ENCODE results near the gene PLG. TPM values are rescaled to one million over a fixed set of nuclear protein-coding genes. Genes with fewer than 3 reads are reported as not detected.
"Not testable (repeated sequence)": the region's sequence is repeated elsewhere in the genome, so short reads cannot be mapped to it uniquely, and the experiment has no call there.

The PLG gene
- total RNA-seq, result not detected
- polyA plus RNA-seq (2013, experiment 1 of 2), result 0.11 TPM
- not detected for polyA plus RNA-seq (2013, experiment 2 of 2)
- long read RNA-seq, experiment 1, result 0 reads
- long read RNA-seq, experiment 2, result 0 reads
- long read RNA-seq, experiment 3, partial matches to known transcripts, result 0 of 2 reads
- long read RNA-seq, experiment 3, other reads (novel, unspliced or antisense), result 2 of 2 reads
- long read RNA-seq, experiment 4, result 0 reads

- not testable (repeated sequence) for H3K4me3 ChIP-seq (ENCODE audit: low read length); H3K36me3 ChIP-seq (ENCODE audit: control insufficient read depth, insufficient read depth, low read length); H3K27me3 ChIP-seq (ENCODE audit: control insufficient read depth, insufficient read depth, low read length, poor library complexity, severe bottlenecking); H3K9ac ChIP-seq (ENCODE audit: extremely low read depth, low read length, poor library complexity, severe bottlenecking); H3K36me3 Mint-ChIP-seq (ENCODE audit: low read depth); H3K9me3 Mint-ChIP-seq; H3K9me3 ChIP-seq (ENCODE audit: control insufficient read depth, low read length); H3K27me3 Mint-ChIP-seq (ENCODE audit: insufficient read depth); DNase-seq; H3K4me1 ChIP-seq (ENCODE audit: control insufficient read depth, insufficient read depth, low read length); H3K27ac ChIP-seq (ENCODE audit: low read depth, low read length); H3K4me3 Mint-ChIP-seq; H3K27ac Mint-ChIP-seq
- 94% methylated on average over 1 to 6 of the region's 6 CpGs for WGBS, 2 experiments (ENCODE audit: insufficient coverage in 1 of 2, insufficient read length in 1 of 2)
- peaks cover 16% of the 10 kb centered on the region for H3K4me1 Mint-ChIP-seq
These were observed at the start of gene PLG for GRCh38 chr6:160701918-160702680. PLG (plus strand) TSS chr6:160702244; CDS start chr6:160702305, 61 bp downstream.

GRCh38 chr6:160659562-160659961 is 42.5 kb upstream of the PLG start:
- Mint-ChIP-seq H3K27ac (no peak overlapping the region), H3K36me3 (ENCODE audit: low read depth) (no peaks in the 10 kb centered on the region), H3K4me3 (no peak overlapping the region), H3K27me3 (ENCODE audit: insufficient read depth) (no peaks in the 10 kb centered on the region), H3K4me1 (no peaks in the 10 kb centered on the region), H3K9me3 (peaks cover 33% of the 10 kb centered on the region)
- H3K36me3 ChIP-seq (ENCODE audit: control insufficient read depth, insufficient read depth, low read length), result no peaks in the 10 kb centered on the region
- 89 to 100% methylated on average over 1 to 5 of the region's 6 CpGs for WGBS, 2 experiments (ENCODE audit: insufficient coverage in 1 of 2, insufficient read length in 1 of 2)
- no peaks in the 10 kb centered on the region for H3K27me3 ChIP-seq (ENCODE audit: control insufficient read depth, insufficient read depth, low read length, poor library complexity, severe bottlenecking)
- no peak for TF ChIP-seq CTCF (conservative IDR thresholded peaks at IDR 0.05)
- no peaks in the 10 kb centered on the region for H3K9me3 ChIP-seq (ENCODE audit: control insufficient read depth, low read length)
- no peak overlapping the region for H3K27ac ChIP-seq (ENCODE audit: low read depth, low read length)
- no peak overlapping the region for H3K9ac ChIP-seq (ENCODE audit: extremely low read depth, low read length, poor library complexity, severe bottlenecking)
- H3K4me1 ChIP-seq (ENCODE audit: control insufficient read depth, insufficient read depth, low read length), result no peaks in the 10 kb centered on the region
- H3K4me3 ChIP-seq (ENCODE audit: low read length), result no peak overlapping the region
- no peak for DNase-seq

GRCh38 chr6:160661216-160661615 is 40.8 kb upstream of the PLG start:
- WGBS, 2 experiments (ENCODE audit: insufficient coverage in 1 of 2, insufficient read length in 1 of 2), result 80 to 90% methylated on average over 2 to 3 of the region's 3 CpGs

More at GRCh38 chr6:160661216-160661615, 40.8 kb upstream of the PLG start:
- H3K9me3 ChIP-seq (ENCODE audit: control insufficient read depth, low read length), result no peaks in the 10 kb centered on the region
- H3K36me3 ChIP-seq (ENCODE audit: control insufficient read depth, insufficient read depth, low read length), result no peaks in the 10 kb centered on the region
- H3K9ac ChIP-seq (ENCODE audit: extremely low read depth, low read length, poor library complexity, severe bottlenecking), result no peak overlapping the region
- peaks cover 6% of the 10 kb centered on the region for H3K27me3 ChIP-seq (ENCODE audit: control insufficient read depth, insufficient read depth, low read length, poor library complexity, severe bottlenecking)
- no peak overlapping the region for H3K4me3 Mint-ChIP-seq
- H3K36me3 Mint-ChIP-seq (ENCODE audit: low read depth), result no peaks in the 10 kb centered on the region
- H3K4me3 ChIP-seq (ENCODE audit: low read length), result no peak overlapping the region
- H3K27ac Mint-ChIP-seq, result no peak overlapping the region
- no peaks in the 10 kb centered on the region for H3K4me1 Mint-ChIP-seq
- peaks cover 25% of the 10 kb centered on the region for H3K9me3 Mint-ChIP-seq
- H3K27me3 Mint-ChIP-seq (ENCODE audit: insufficient read depth), result peaks cover 4% of the 10 kb centered on the region
- no peak overlapping the region for H3K27ac ChIP-seq (ENCODE audit: low read depth, low read length)
- no peak for DNase-seq
- no peak for TF ChIP-seq CTCF (conservative IDR thresholded peaks at IDR 0.05)
- H3K4me1 ChIP-seq (ENCODE audit: control insufficient read depth, insufficient read depth, low read length), result no peaks in the 10 kb centered on the region
